K562 (cell line): ENCODE data around the gene ZBTB20. TPM values are rescaled to one million over a fixed set of nuclear protein-coding genes. Genes with fewer than 3 reads are reported as not detected.

Experiments
- ATAC-seq: fragments of 200-7000 bp; cut with Tn5 transposase; 3 replicates; pipeline ENCODE4 v1.9.1; 2020; ENCODE audit warnings: moderate library complexity
- BruUV-seq: library from RNA; stranded (reverse); fragments of 400-500 nt; replicated peaks from 2 replicates; lab custom pipeline; 2021; lab: Mats Ljungman, UMichigan
- CTCF ChIA-PET: fragments of 300-600 bp; formaldehyde crosslinking; extraction: SDS; loops from one replicate; lab custom pipeline; 2021; ENCODE audit warnings: low intra/inter-chr PET ratio; lab: Yijun Ruan, JAX
- POLR2A ChIA-PET: fragments of 300-600, 350-650 bp; sonication (Branson Sonifier 250); formaldehyde crosslinking; extraction: SDS; loops from one replicate; lab custom pipeline; 2021; ENCODE audit warnings: antibody characterized with exemption, inconsistent platforms; lab: Yijun Ruan, JAX
- DNase-seq, 4 experiments: peaks; one replicate each; pipeline versions ENCODE4 v3.0.0 to v3.0.0-alpha.2; 2011 to 2018; ENCODE audit warnings: low spot score in 3 of 4, mixed read lengths in 3 of 4; ENCODE audit errors: extremely low read depth in 1 of 4
- FAIRE-seq: peaks from 2 replicates; lab custom pipeline; 2011; peaks lifted over from hg19 to GRCh38; lab: Jason Lieb, UNC
- H2AFZ ChIP-seq: 2 replicates; pipeline ENCODE4 v1.6.0; 2011; ENCODE audit warnings: low read depth, low read length, control low read depth, inconsistent platforms
- H3K27ac ChIP-seq: fragments of 200-600 bp; 3 replicates; pipeline ENCODE4 v1.8.0; 2011; ENCODE audit warnings: low read depth, mild to moderate bottlenecking, control low read depth, inconsistent platforms, low read length, moderate library complexity, mixed read lengths; ENCODE audit errors: extremely low read depth
- H3K27me3 ChIP-seq, 2 experiments: fragments of 300-600 bp in 1 of 2; 2 replicates in 1 of 2; 3 replicates in 1 of 2; pipeline versions ENCODE4 v1.6.0 to v1.8.0; 2011; ENCODE audit warnings: inconsistent platforms in 2 of 2, low read length in 2 of 2, mild to moderate bottlenecking in 1 of 2, mixed read lengths in 1 of 2, moderate library complexity in 1 of 2; ENCODE audit not compliant: control insufficient read depth in 2 of 2, insufficient read depth in 2 of 2
- H3K36me3 ChIP-seq: fragments of 300-600 bp; 3 replicates; pipeline ENCODE4 v1.8.0; 2011; ENCODE audit warnings: mild to moderate bottlenecking, low read length, inconsistent platforms; ENCODE audit not compliant: control insufficient read depth, insufficient read depth
- H3K4me1 ChIP-seq, 2 experiments: fragments of 200-600 bp in 1 of 2; replicated peaks in 1 of 2; 2 replicates in 1 of 2; 3 replicates in 1 of 2; pipeline versions ENCODE4 v1.5.1 to v1.8.0; 2011; ENCODE audit warnings: inconsistent platforms in 2 of 2, low read length in 2 of 2, mild to moderate bottlenecking in 1 of 2, mixed read lengths in 1 of 2, moderate library complexity in 1 of 2; ENCODE audit not compliant: control insufficient read depth in 2 of 2, insufficient read depth in 2 of 2
- H3K4me2 ChIP-seq: 2 replicates; pipeline ENCODE4 v1.6.1; 2011; ENCODE audit warnings: low read length, control low read depth, inconsistent platforms, mixed read lengths; ENCODE audit not compliant: insufficient read depth
- H3K4me3 ChIP-seq: fragments of 200-600 bp; sonication (generic), shearing (Covaris generic); 2 replicates; pipeline ENCODE4 v1.5.1; 2016; ENCODE audit warnings: control low read depth, inconsistent platforms
- H3K79me2 ChIP-seq: fragments of 200-600 bp; 3 replicates; pipeline ENCODE4 v1.8.0; 2011; ENCODE audit warnings: low read length, inconsistent platforms; ENCODE audit not compliant: control insufficient read depth, insufficient read depth
- H3K9ac ChIP-seq, 2 experiments: 2 replicates each; pipeline versions ENCODE4 v1.6.0 to v1.6.1; 2011; ENCODE audit warnings: low read depth in 2 of 2, low read length in 2 of 2, control low read depth in 1 of 2, inconsistent platforms in 1 of 2, mild to moderate bottlenecking in 1 of 2, mixed read lengths in 1 of 2; ENCODE audit not compliant: insufficient read depth in 1 of 2
- H3K9me1 ChIP-seq: one replicate; pipeline ENCODE4 v1.6.0; 2011; ENCODE audit warnings: inconsistent platforms, mild to moderate bottlenecking, low read length, moderate library complexity; ENCODE audit not compliant: control insufficient read depth, insufficient read depth
- H3K9me3 ChIP-seq: replicated peaks from 2 replicates; pipeline ENCODE4 v1.5.1; 2011; ENCODE audit warnings: low read depth, low read length, inconsistent platforms; ENCODE audit not compliant: control insufficient read depth, insufficient read depth
- H4K20me1 ChIP-seq: replicated peaks from 2 replicates; pipeline ENCODE4 v1.6.1; 2011; ENCODE audit warnings: low read length, inconsistent platforms, mixed read lengths; ENCODE audit not compliant: control insufficient read depth, insufficient read depth
- DDX20 ChIP-seq: fragments of 450-650 bp; IDR thresholded peaks from 2 replicates; pipeline ENCODE4 v1.6.1; 2016; ENCODE audit warnings: missing genetic modification characterization, low read depth, mild to moderate bottlenecking, missing compliant biosample characterization, moderate library complexity
- DMBX1 ChIP-seq: fragments of 250-450 bp; sonication (Bioruptor Pico); IDR thresholded peaks from 2 replicates; pipeline ENCODE4 v1.8.0; 2022; ENCODE audit warnings: inconsistent platforms, mild to moderate bottlenecking, moderate library complexity, borderline replicate concordance
- HDAC1 ChIP-seq, 2 experiments: fragments of 450-650 bp; IDR thresholded peaks; 2 replicates each; pipeline ENCODE4 v1.6.1; 2016 to 2017; ENCODE audit warnings: inconsistent platforms in 1 of 2, mild to moderate bottlenecking in 1 of 2, moderate library complexity in 1 of 2
- HMGN3 ChIP-seq: IDR thresholded peaks from 2 replicates; pipeline ENCODE4 v1.6.1; 2011; ENCODE audit warnings: borderline replicate concordance, low read depth, mild to moderate bottlenecking, mixed read lengths, low read length; ENCODE audit not compliant: insufficient read length; ENCODE audit errors: extremely low read depth
- IFI16 ChIP-seq: fragments of 250-450 bp; sonication (Bioruptor Pico); IDR thresholded peaks from 2 replicates; pipeline ENCODE4 v2.1.2; 2022; ENCODE audit warnings: mild to moderate bottlenecking, inconsistent platforms
- NELFE ChIP-seq: IDR thresholded peaks from 2 replicates; pipeline ENCODE4 v1.6.1; 2011; ENCODE audit warnings: mild to moderate bottlenecking; ENCODE audit not compliant: insufficient read depth, insufficient read length
- SLC30A9 ChIP-seq: fragments of 250-450 bp; sonication (Bioruptor Pico); IDR thresholded peaks from 2 replicates; pipeline ENCODE4 v1.8.0; 2022; ENCODE audit warnings: mild to moderate bottlenecking, moderate library complexity
- ZNF436 ChIP-seq: fragments of 250-450, 450-650 bp; sonication (Bioruptor Pico); formaldehyde crosslinking; IDR thresholded peaks from 2 replicates; pipeline ENCODE4 v1.7.0; 2020; ENCODE audit warnings: mild to moderate bottlenecking
- WGBS: fragments of 100-300 bp; shearing (Covaris generic); methylation state at CpG from one replicate; pipeline ENCODE4 v1.1.6; 2016; ENCODE audit warnings: low coverage, mixed read lengths; ENCODE audit not compliant: insufficient coverage; ENCODE audit errors: missing lambda C conversion rate; 5-methylcytosine and 5-hydroxymethylcytosine counted together
- in situ Hi-C: fragments of 300-500 bp; cut with MboI; formaldehyde crosslinking; loops from 4 replicates; pipeline ENCODE4 v1.15.0; 2018; ENCODE audit warnings: inconsistent platforms, mixed read lengths
- intact Hi-C: fragments of 100-400 bp; cut with micrococcal nuclease; formaldehyde crosslinking; loops from 2 replicates; pipeline ENCODE4 v1.14.2; 2022
- polyA plus RNA-seq, 8 experiments: library from polyadenylated mRNA; depleted of rRNA in 4 of 8; stranded (reverse) in 5 of 8; unstranded in 3 of 8; fragments of >200 nt; fragmentation: Nextera tagmentation in 2 of 8; fragmentation: Illumina TruSeq in 1 of 8; extraction: Ambion mirVana in 2 of 8; extraction: Trizol in 1 of 8; gene quantifications; 2 replicates each; pipeline versions ENCODE4 v1.2.1 to v1.2.3, GENCODE V29; 2011 to 2014; ENCODE audit warnings: inconsistent platforms in 1 of 8, missing spikeins in 1 of 8
- total RNA-seq, 7 experiments: library from RNA; depleted of rRNA in 6 of 7; stranded (reverse); fragments of >200 nt in 6 of 7; fragmentation: Illumina TruSeq in 2 of 7; extraction: Trizol in 2 of 7; gene quantifications; 2 replicates each; pipeline versions ENCODE4 v1.2.1 to v1.2.3, GENCODE V29; 2011 to 2021; ENCODE audit warnings: low replicate concordance in 1 of 7
- TF ChIP-seq, protein P1 (sequence below): sonication (generic); formaldehyde crosslinking; IDR thresholded peaks from 2 replicates; pipeline ENCODE4 v1.5.0; 2020; ENCODE audit warnings: missing genetic modification reagents
- TF ChIP-seq, protein P2 (sequence below): sonication (generic); formaldehyde crosslinking; IDR thresholded peaks from 2 replicates; pipeline ENCODE4 v1.8.0; 2022; ENCODE audit warnings: missing genetic modification reagents, mild to moderate bottlenecking, borderline replicate concordance
- TF ChIP-seq, protein P3 (sequence below): sonication (generic); formaldehyde crosslinking; IDR thresholded peaks from 2 replicates; pipeline ENCODE4 v1.4.0; 2020; ENCODE audit warnings: mild to moderate bottlenecking, missing genetic modification reagents
- TF ChIP-seq, protein P4 (sequence below): IDR thresholded peaks from 2 replicates; pipeline ENCODE4 v1.6.1; 2011; ENCODE audit not compliant: insufficient read length; ENCODE audit errors: extremely low read depth

Gene ZBTB20
- total and polyA plus RNA-seq, 9 of the 15 experiments (the other 6 are each of a cell fraction or from before 2014, with no cell fraction given) = 0.17 to 1.7 (median 0.45) TPM

DNA sequence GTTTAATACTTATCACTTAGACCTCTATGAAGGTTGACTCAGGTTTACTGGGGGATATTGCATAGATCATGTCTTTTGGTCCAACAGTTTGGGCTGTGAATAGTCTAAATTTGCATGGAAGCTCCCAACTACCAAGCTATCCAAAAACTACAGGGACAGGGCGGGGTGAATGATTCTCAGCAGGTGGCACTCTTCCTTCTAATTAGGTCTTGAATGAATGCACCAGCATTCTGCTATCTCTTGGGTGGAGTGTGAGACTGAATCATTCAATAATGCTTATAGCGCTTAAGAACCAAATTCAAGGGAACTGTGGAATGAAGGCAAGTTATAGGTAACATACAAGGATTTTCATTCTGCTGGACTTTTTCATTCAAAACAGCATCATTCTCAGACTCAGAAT, 507.0 kb downstream of the ZBTB20 start (continued):
- TF ChIP-seq, protein P1, sequence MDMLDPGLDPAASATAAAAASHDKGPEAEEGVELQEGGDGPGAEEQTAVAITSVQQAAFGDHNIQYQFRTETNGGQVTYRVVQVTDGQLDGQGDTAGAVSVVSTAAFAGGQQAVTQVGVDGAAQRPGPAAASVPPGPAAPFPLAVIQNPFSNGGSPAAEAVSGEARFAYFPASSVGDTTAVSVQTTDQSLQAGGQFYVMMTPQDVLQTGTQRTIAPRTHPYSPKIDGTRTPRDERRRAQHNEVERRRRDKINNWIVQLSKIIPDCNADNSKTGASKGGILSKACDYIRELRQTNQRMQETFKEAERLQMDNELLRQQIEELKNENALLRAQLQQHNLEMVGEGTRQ (CRISPR knock-in tag) = no peak
- no peak for TF ChIP-seq NELFE
- TF ChIP-seq HMGN3 = no peak

DNA sequence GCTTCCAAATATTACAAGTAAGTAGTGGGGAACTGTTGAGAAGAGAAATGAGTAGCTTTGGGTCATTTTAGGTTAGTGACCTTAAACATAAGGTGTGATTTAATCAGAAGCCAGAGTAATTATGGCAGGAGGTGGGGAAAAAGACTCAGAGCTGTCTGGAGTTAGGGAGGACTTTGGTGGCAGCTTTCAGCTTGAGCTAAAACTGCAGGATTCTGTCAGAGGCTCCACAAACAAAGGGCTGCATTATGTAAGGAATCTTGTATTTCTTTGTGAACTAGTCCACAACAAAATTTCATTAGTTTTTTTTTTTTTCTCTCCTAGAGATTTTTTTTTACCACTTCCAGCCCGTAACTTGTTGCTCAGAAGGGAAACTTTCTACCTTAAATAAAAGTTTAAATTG, 507.9 kb downstream of the ZBTB20 start:
- WGBS = 11% methylated on average over 1 of the region's 1 CpG
- H3K4me1 ChIP-seq = no peaks in the 10 kb centered on the region

More for the DNA sequence above, 507.9 kb downstream of the ZBTB20 start:
- no peak overlapping the region for H3K4me3 ChIP-seq
- H4K20me1 ChIP-seq = no peaks in the 10 kb centered on the region
- no peak overlapping the region for H3K9ac ChIP-seq
- intact Hi-C loops = no loop called here
- ATAC-seq (no peak), FAIRE-seq (no peak), DNase-seq (no peak)
- no peak overlapping the region for H2AFZ ChIP-seq
- H3K4me2 ChIP-seq = no peak overlapping the region
- CTCF ChIA-PET = no interaction called here
- H3K27me3 ChIP-seq = no peaks in the 10 kb centered on the region
- in situ Hi-C loops = no loop called here
- no peak overlapping the region for H3K27ac ChIP-seq
- no peaks in the 10 kb centered on the region for H3K9me1 ChIP-seq
- BruUV-seq = no TSS peak
- H3K36me3 ChIP-seq = no peaks in the 10 kb centered on the region
- POLR2A ChIA-PET = interaction anchor here (1.0 kb wide), 1 partner anchor 9 kb away, joined by 3 read pairs; no protein-coding TSS in a partner anchor
- H3K9me3 ChIP-seq = no peaks in the 10 kb centered on the region
- no peaks in the 10 kb centered on the region for H3K79me2 ChIP-seq
- no peak for TF ChIP-seq HDAC1 (IDR thresholded peaks at IDR 0.05)
- TF ChIP-seq ZNF436 (CRISPR knock-in tag) = no peak
- TF ChIP-seq, protein P2, sequence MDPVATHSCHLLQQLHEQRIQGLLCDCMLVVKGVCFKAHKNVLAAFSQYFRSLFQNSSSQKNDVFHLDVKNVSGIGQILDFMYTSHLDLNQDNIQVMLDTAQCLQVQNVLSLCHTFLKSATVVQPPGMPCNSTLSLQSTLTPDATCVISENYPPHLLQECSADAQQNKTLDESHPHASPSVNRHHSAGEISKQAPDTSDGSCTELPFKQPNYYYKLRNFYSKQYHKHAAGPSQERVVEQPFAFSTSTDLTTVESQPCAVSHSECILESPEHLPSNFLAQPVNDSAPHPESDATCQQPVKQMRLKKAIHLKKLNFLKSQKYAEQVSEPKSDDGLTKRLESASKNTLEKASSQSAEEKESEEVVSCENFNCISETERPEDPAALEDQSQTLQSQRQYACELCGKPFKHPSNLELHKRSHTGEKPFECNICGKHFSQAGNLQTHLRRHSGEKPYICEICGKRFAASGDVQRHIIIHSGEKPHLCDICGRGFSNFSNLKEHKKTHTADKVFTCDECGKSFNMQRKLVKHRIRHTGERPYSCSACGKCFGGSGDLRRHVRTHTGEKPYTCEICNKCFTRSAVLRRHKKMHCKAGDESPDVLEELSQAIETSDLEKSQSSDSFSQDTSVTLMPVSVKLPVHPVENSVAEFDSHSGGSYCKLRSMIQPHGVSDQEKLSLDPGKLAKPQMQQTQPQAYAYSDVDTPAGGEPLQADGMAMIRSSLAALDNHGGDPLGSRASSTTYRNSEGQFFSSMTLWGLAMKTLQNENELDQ (CRISPR knock-in tag) = no peak
- no peak for TF ChIP-seq DMBX1
- no peak for TF ChIP-seq IFI16 (CRISPR knock-in tag)
- TF ChIP-seq SLC30A9 = no peak
- TF ChIP-seq, protein P3, sequence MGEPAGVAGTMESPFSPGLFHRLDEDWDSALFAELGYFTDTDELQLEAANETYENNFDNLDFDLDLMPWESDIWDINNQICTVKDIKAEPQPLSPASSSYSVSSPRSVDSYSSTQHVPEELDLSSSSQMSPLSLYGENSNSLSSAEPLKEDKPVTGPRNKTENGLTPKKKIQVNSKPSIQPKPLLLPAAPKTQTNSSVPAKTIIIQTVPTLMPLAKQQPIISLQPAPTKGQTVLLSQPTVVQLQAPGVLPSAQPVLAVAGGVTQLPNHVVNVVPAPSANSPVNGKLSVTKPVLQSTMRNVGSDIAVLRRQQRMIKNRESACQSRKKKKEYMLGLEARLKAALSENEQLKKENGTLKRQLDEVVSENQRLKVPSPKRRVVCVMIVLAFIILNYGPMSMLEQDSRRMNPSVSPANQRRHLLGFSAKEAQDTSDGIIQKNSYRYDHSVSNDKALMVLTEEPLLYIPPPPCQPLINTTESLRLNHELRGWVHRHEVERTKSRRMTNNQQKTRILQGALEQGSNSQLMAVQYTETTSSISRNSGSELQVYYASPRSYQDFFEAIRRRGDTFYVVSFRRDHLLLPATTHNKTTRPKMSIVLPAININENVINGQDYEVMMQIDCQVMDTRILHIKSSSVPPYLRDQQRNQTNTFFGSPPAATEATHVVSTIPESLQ (CRISPR knock-in tag) = no peak
- TF ChIP-seq, protein P4, sequence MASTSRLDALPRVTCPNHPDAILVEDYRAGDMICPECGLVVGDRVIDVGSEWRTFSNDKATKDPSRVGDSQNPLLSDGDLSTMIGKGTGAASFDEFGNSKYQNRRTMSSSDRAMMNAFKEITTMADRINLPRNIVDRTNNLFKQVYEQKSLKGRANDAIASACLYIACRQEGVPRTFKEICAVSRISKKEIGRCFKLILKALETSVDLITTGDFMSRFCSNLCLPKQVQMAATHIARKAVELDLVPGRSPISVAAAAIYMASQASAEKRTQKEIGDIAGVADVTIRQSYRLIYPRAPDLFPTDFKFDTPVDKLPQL = no peak
- TF ChIP-seq DDX20 = no peak
